Spinal cord (tissue), 10 donors: ENCODE results near the gene TESK2. TPM values are rescaled to one million over a fixed set of nuclear protein-coding genes. Genes with fewer than 3 reads are reported as not detected.

Experiments
- DNase-seq, 6 donors: peaks; one replicate each; pipeline versions ENCODE4 v3.0.0 to v3.0.0-alpha.2; 2013 to 2015; ENCODE audit warnings: low spot score in 6 of 6, low read depth in 4 of 6
- H3K27ac ChIP-seq: one replicate; pipeline ENCODE4 v1.5.1; 2013; ENCODE audit warnings: low read depth, low read length, control low read depth
- H3K27me3 ChIP-seq: one replicate; pipeline ENCODE4 v1.6.1; 2013; ENCODE audit warnings: low read length; ENCODE audit not compliant: control insufficient read depth, insufficient read depth
- H3K36me3 ChIP-seq: one replicate; pipeline ENCODE4 v1.6.1; 2013; ENCODE audit warnings: low read length; ENCODE audit not compliant: control insufficient read depth, insufficient read depth
- H3K4me1 ChIP-seq: one replicate; pipeline ENCODE4 v1.6.1; 2013; ENCODE audit warnings: low read length; ENCODE audit not compliant: control insufficient read depth, insufficient read depth
- H3K4me3 ChIP-seq: one replicate; pipeline ENCODE4 v1.5.1; 2013; ENCODE audit warnings: low read depth, low read length, control low read depth
- H3K9me3 ChIP-seq: one replicate; pipeline ENCODE4 v1.6.1; 2013; ENCODE audit warnings: low read length; ENCODE audit not compliant: control insufficient read depth, insufficient read depth
- WGBS: methylation state at CpG from one replicate; pipeline ENCODE4 v1.1.5; 2013; ENCODE audit warnings: missing lambda C conversion rate; ENCODE audit not compliant: insufficient coverage; 5-methylcytosine and 5-hydroxymethylcytosine counted together
- polyA plus RNA-seq, 2 donors: library from polyadenylated mRNA; unstranded; fragments of 120-200 nt; gene quantifications; one replicate each; pipeline ENCODE4 v1.2.1, GENCODE V29; 2013; ENCODE audit not compliant: insufficient read length in 2 of 2
- total RNA-seq, 2 donors: library from RNA; depleted of rRNA in 1 of 2; stranded (reverse); fragments of 120-200 nt in 1 of 2; fragments of >200 nt in 1 of 2; gene quantifications; one replicate each; pipeline versions ENCODE4 v1.2.3 to v1.2.4, GENCODE V29; 2013 to 2014
- donor health status: healthy.

TESK2 gene
- total and polyA plus RNA-seq, 4 donors: 4.0 to 7.3 (median 5.1) TPM

- peak in 2 of 6 donors; percentile 22 to 68 for DNase-seq
- WGBS: 26% methylated on average over 3 of the region's 4 CpGs
- Histone ChIP-seq H3K4me1 (peaks cover 24% of the 10 kb centered on the region), H3K4me3 (no peak overlapping the region), H3K36me3 (peaks cover 52% of the 10 kb centered on the region), H3K27me3 (no peaks in the 10 kb centered on the region), H3K27ac (peak overlapping the region; percentile 74), H3K9me3 (no peaks in the 10 kb centered on the region)
Measured at GRCh38 chr1:45510972-45511527, 20.1 kb upstream of the TESK2 start.

- WGBS: 57% methylated on average over 6 of the region's 9 CpGs
- Histone ChIP-seq H3K36me3 (peaks cover 50% of the 10 kb centered on the region), H3K27me3 (no peaks in the 10 kb centered on the region), H3K4me3 (no peak overlapping the region), H3K4me1 (peaks cover 24% of the 10 kb centered on the region), H3K27ac (peak overlapping the region; percentile 74), H3K9me3 (no peaks in the 10 kb centered on the region)
- no peak for DNase-seq
Measured at GRCh38 chr1:45510036-45510971, 19.3 kb upstream of the TESK2 start.

GRCh38 chr1:45508295-45509151 is 17.6 kb upstream of the TESK2 start:
- Histone ChIP-seq H3K9me3 (no peaks in the 10 kb centered on the region), H3K4me3 (no peak overlapping the region), H3K27me3 (no peaks in the 10 kb centered on the region), H3K36me3 (peaks cover 39% of the 10 kb centered on the region), H3K4me1 (peaks cover 24% of the 10 kb centered on the region), H3K27ac (no peak overlapping the region)
- no peak for DNase-seq
- WGBS: 88% methylated on average over 13 of the region's 15 CpGs

- Histone ChIP-seq H3K27me3 (no peaks in the 10 kb centered on the region), H3K27ac (no peak overlapping the region), H3K9me3 (no peaks in the 10 kb centered on the region), H3K4me1 (peaks cover 23% of the 10 kb centered on the region), H3K4me3 (no peak overlapping the region), H3K36me3 (peaks cover 37% of the 10 kb centered on the region)
- WGBS: 91% methylated on average over 4 of the region's 4 CpGs
- no peak for DNase-seq
Measured at GRCh38 chr1:45507893-45508292, 16.9 kb upstream of the TESK2 start.

GRCh38 chr1:45507195-45507594 is 16.2 kb upstream of the TESK2 start:
- H3K9me3 ChIP-seq: no peaks in the 10 kb centered on the region
- H3K36me3 ChIP-seq: peaks cover 32% of the 10 kb centered on the region
- H3K27ac ChIP-seq: no peak overlapping the region
- H3K27me3 ChIP-seq: no peaks in the 10 kb centered on the region
- peaks cover 20% of the 10 kb centered on the region for H3K4me1 ChIP-seq
- WGBS: 96% methylated on average over 6 of the region's 6 CpGs
- DNase-seq: no peak
- H3K4me3 ChIP-seq: no peak overlapping the region

- no peak for DNase-seq
- H3K36me3 ChIP-seq: peaks cover 11% of the 10 kb centered on the region
- H3K4me3 ChIP-seq: no peak overlapping the region
- H3K27ac ChIP-seq: no peak overlapping the region
- H3K9me3 ChIP-seq: no peaks in the 10 kb centered on the region
- H3K27me3 ChIP-seq: no peaks in the 10 kb centered on the region
- H3K4me1 ChIP-seq: peaks cover 19% of the 10 kb centered on the region
- WGBS: 100% methylated on average over 6 of the region's 14 CpGs
Measured at GRCh38 chr1:45503462-45504360, 12.7 kb upstream of the TESK2 start.

GRCh38 chr1:45501505-45501859 is 10.5 kb upstream of the TESK2 start:
- peaks cover 21% of the 10 kb centered on the region for H3K4me1 ChIP-seq
- no peaks in the 10 kb centered on the region for H3K27me3 ChIP-seq
- 100% methylated on average over 1 of the region's 2 CpGs for WGBS
- no peak for DNase-seq
- H3K36me3 ChIP-seq: no peaks in the 10 kb centered on the region
- H3K9me3 ChIP-seq: no peaks in the 10 kb centered on the region
- no peak overlapping the region for H3K4me3 ChIP-seq
- H3K27ac ChIP-seq: no peak overlapping the region

- peaks cover 25% of the 10 kb centered on the region for H3K4me1 ChIP-seq
- H3K36me3 ChIP-seq: no peaks in the 10 kb centered on the region
- no peaks in the 10 kb centered on the region for H3K27me3 ChIP-seq
- peak overlapping the region; percentile 33 for H3K27ac ChIP-seq
- peak overlapping the region; percentile 86 for H3K4me3 ChIP-seq
- no peak for DNase-seq
- 5% methylated on average over 5 of the region's 7 CpGs for WGBS
- H3K9me3 ChIP-seq: no peaks in the 10 kb centered on the region
Measured at GRCh38 chr1:45499415-45499769, 8.4 kb upstream of the TESK2 start.

GRCh38 chr1:45498279-45498678 is 7.3 kb upstream of the TESK2 start:
- Histone ChIP-seq H3K9me3 (no peaks in the 10 kb centered on the region), H3K4me3 (no peak overlapping the region), H3K36me3 (no peaks in the 10 kb centered on the region), H3K4me1 (peaks cover 25% of the 10 kb centered on the region), H3K27me3 (no peaks in the 10 kb centered on the region), H3K27ac (no peak overlapping the region)
- DNase-seq: no peak
